OCI-LY7 (cell line): ENCODE results near the gene CBR3. TPM values are rescaled to one million over a fixed set of nuclear protein-coding genes. Genes with fewer than 3 reads are reported as not detected.

Source experiments
- BruUV-seq: library from RNA; stranded (reverse); fragments of 400-500 nt; replicated peaks from 2 replicates; lab custom pipeline; 2021; lab: Mats Ljungman, UMichigan
- CTCF ChIA-PET: fragments of 300-600 bp; sonication (Branson Sonifier 250); formaldehyde crosslinking; loops from one replicate; lab custom pipeline; 2022; ENCODE audit warnings: antibody characterized with exemption; ENCODE audit not compliant: unreplicated experiment; lab: Charles Lee
- POLR2A ChIA-PET: fragments of 300-600 bp; sonication (Branson Sonifier 250); formaldehyde crosslinking; loops from one replicate; lab custom pipeline; 2022; ENCODE audit warnings: antibody characterized with exemption; lab: Charles Lee
- DNase-seq: peaks from one replicate; pipeline ENCODE4 v3.0.0-alpha.2; 2015; ENCODE audit warnings: low spot score
- H2AFZ ChIP-seq: fragments of 200-600 bp; sonication (generic), shearing (Covaris generic); 2 replicates; pipeline ENCODE4 v1.6.1; 2014; ENCODE audit warnings: mild to moderate bottlenecking, antibody characterized with exemption, low read length, moderate library complexity
- H3K27ac ChIP-seq: fragments of 200-600 bp; sonication (generic); 2 replicates; pipeline ENCODE4 v1.5.1; 2014; ENCODE audit warnings: mixed run types, low read depth, mild to moderate bottlenecking, moderate library complexity, low read length, inconsistent platforms; ENCODE audit not compliant: poor library complexity, severe bottlenecking
- H3K36me3 ChIP-seq: fragments of 200-600 bp; sonication (generic); 2 replicates; pipeline ENCODE4 v1.6.1; 2014; ENCODE audit warnings: mild to moderate bottlenecking, antibody characterized with exemption, low read length, moderate library complexity, mixed read lengths; ENCODE audit not compliant: insufficient read depth
- H3K4me1 ChIP-seq: fragments of 200-600 bp; sonication (generic); 2 replicates; pipeline ENCODE4 v1.5.1; 2014; ENCODE audit warnings: mild to moderate bottlenecking, low read length; ENCODE audit not compliant: insufficient read depth, poor library complexity, severe bottlenecking
- H3K4me2 ChIP-seq: fragments of 200-600 bp; sonication (generic); 2 replicates; pipeline ENCODE4 v1.6.1; 2014; ENCODE audit warnings: mild to moderate bottlenecking, low read length
- H3K4me3 ChIP-seq: fragments of 200-600 bp; sonication (generic); 2 replicates; pipeline ENCODE4 v1.5.1; 2014; ENCODE audit warnings: mild to moderate bottlenecking, low read depth, low read length; ENCODE audit not compliant: poor library complexity, severe bottlenecking
- H3K79me2 ChIP-seq: fragments of 200-600 bp; sonication (generic); 2 replicates; pipeline ENCODE4 v1.6.1; 2016; ENCODE audit warnings: low read depth, mild to moderate bottlenecking, low read length, moderate library complexity, mixed read lengths; ENCODE audit not compliant: insufficient read depth
- H3K9me2 ChIP-seq: fragments of 200-600 bp; sonication (generic); 2 replicates; pipeline ENCODE4 v1.6.1; 2016; ENCODE audit warnings: mild to moderate bottlenecking, low read length, mixed read lengths; ENCODE audit not compliant: insufficient read depth
- H3K9me3 ChIP-seq: fragments of 200-600 bp; sonication (generic); 2 replicates; pipeline ENCODE4 v1.6.1; 2014; ENCODE audit warnings: mild to moderate bottlenecking, mixed run types, low read length, mixed read lengths
- H4K20me1 ChIP-seq: fragments of 200-600 bp; sonication (generic); 2 replicates; pipeline ENCODE4 v1.6.1; 2014; ENCODE audit warnings: mild to moderate bottlenecking, antibody characterized with exemption, low read length, moderate library complexity, mixed read lengths; ENCODE audit not compliant: insufficient read depth
- EZH2phosphoT487 ChIP-seq: fragments of 200-600 bp; sonication (generic); IDR thresholded peaks from 2 replicates; pipeline ENCODE4 v1.6.1; 2018; ENCODE audit warnings: low read depth, borderline replicate concordance, mild to moderate bottlenecking, mixed run types, antibody characterized with exemption, low read length, moderate library complexity, mixed read lengths
- intact Hi-C: fragments of 100-400 bp; cut with micrococcal nuclease; formaldehyde crosslinking; loops from one replicate; pipeline ENCODE4 v1.10.0; 2022; ENCODE audit not compliant: unreplicated experiment
- total RNA-seq, 2 experiments: library from RNA; depleted of rRNA in 1 of 2; stranded (reverse); fragments of >200 nt in 1 of 2; shearing (Covaris generic) in 1 of 2; gene quantifications; 2 replicates each; pipeline ENCODE4 v1.2.3, GENCODE V29; 2014 to 2022
- TF ChIP-seq, protein P1 (sequence below): fragments of 200-600 bp; sonication (generic); conservative IDR thresholded peaks from 2 replicates; pipeline ENCODE4 v1.5.1; 2014; ENCODE audit warnings: mild to moderate bottlenecking, antibody characterized with exemption, low read length, moderate library complexity, mixed read lengths

Gene CBR3
- total RNA-seq, 2 experiments from 2014 or later = not detected

DNA sequence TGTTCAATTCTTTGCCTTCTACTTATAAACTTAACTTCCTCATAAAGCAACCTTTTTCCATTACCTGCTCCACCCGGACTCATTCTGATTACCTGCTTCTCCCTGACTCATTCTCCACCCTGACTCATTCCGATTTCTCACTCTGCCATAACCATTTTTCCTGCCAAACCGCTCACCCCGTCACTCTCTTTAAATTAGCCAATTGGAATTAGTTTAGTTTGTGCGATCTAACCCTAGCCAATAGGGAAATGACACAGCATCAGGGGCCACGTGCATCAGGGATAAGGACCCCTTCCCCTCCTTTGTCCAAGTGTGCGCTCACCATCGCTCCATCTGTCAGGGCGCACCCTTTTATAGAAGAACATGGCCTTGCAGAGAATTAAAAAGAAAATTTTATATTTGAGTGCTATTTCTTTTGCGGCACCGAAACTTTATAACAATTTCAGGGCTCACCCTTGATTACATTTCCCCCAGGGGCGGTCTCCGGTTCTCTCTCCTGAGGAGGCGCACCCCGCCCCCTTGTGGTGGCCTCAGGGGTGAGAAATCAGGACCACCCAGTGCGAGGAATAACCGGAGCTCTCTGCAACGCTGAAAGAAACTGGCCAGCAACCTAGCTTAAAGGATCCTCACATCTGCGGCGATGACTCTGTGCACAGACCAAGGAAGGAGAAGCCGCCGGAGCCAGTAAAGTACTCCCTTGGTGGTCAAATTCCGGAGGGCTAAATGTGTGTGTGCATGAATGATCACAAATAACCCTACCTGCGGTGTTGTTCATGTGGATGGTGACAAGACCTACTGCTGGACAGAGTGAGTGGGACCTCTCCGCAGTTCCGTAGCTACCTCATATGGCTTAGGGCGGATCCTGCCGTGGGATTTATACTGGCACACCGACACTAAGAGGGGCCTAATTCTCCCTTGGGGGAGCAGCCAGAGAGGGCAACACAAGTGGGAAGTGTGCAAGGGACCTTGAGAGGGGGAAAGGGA lies 30.3 kb upstream of the CBR3 start:
- H2AFZ ChIP-seq = no peak overlapping the region
- no peak for DNase-seq
- H3K4me2 ChIP-seq = no peak overlapping the region
- BruUV-seq = no TSS peak
- no peaks in the 10 kb centered on the region for H4K20me1 ChIP-seq
- intact Hi-C loops = no loop called here
- POLR2A ChIA-PET = no interaction called here
- no peaks in the 10 kb centered on the region for H3K4me1 ChIP-seq
- H3K4me3 ChIP-seq = no peak overlapping the region
- no peaks in the 10 kb centered on the region for H3K9me2 ChIP-seq
- TF ChIP-seq, protein P1, sequence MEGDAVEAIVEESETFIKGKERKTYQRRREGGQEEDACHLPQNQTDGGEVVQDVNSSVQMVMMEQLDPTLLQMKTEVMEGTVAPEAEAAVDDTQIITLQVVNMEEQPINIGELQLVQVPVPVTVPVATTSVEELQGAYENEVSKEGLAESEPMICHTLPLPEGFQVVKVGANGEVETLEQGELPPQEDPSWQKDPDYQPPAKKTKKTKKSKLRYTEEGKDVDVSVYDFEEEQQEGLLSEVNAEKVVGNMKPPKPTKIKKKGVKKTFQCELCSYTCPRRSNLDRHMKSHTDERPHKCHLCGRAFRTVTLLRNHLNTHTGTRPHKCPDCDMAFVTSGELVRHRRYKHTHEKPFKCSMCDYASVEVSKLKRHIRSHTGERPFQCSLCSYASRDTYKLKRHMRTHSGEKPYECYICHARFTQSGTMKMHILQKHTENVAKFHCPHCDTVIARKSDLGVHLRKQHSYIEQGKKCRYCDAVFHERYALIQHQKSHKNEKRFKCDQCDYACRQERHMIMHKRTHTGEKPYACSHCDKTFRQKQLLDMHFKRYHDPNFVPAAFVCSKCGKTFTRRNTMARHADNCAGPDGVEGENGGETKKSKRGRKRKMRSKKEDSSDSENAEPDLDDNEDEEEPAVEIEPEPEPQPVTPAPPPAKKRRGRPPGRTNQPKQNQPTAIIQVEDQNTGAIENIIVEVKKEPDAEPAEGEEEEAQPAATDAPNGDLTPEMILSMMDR = peak; percentile 64
- no peak for TF ChIP-seq EZH2phosphoT487
- H3K79me2 ChIP-seq = no peaks in the 10 kb centered on the region
- CTCF ChIA-PET = no interaction called here
- no peak overlapping the region for H3K27ac ChIP-seq
- no peaks in the 10 kb centered on the region for H3K36me3 ChIP-seq
- peaks cover 5% of the 10 kb centered on the region; the same call in 1 of the 2 replicates for H3K9me3 ChIP-seq

DNA sequence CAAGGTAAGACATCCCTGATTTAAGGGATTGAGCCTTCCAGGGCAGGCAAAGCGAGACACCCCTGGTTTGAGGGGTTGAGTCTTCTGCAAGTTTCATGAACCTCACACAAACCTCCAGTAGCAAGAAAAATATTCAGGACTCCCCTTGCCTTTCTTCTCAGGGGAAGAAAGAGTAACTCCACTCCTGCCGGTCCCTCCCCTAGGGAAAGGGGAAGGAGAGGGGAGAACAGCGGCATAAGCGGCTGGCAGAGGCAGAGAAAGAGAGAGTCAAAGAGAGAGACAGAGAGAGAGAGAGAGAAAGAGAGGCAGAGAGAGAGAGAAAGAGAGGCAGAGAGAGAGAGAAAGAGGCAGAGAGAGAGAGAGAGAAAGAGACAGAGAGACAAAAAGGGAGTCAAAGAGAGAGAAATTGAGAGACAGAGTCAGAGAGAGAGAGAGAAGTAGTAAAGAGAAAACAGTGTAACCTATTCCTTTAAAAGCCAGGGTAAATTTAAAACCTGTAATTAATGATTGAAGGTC lies 29.5 kb upstream of the CBR3 start:
- BruUV-seq = no TSS peak
- no peaks in the 10 kb centered on the region for H3K4me1 ChIP-seq
- no peak overlapping the region for H3K27ac ChIP-seq
- H2AFZ ChIP-seq = no peak overlapping the region
- H3K4me2 ChIP-seq = no peak overlapping the region
- H3K36me3 ChIP-seq = no peaks in the 10 kb centered on the region
- TF ChIP-seq, protein P1 = no peak
- TF ChIP-seq EZH2phosphoT487 = no peak
- intact Hi-C loops = no loop called here
- H3K79me2 ChIP-seq = no peaks in the 10 kb centered on the region
- H3K4me3 ChIP-seq = no peak overlapping the region
- H3K9me3 ChIP-seq = peaks cover 5% of the 10 kb centered on the region; the same call in 1 of the 2 replicates
- DNase-seq = no peak
- H4K20me1 ChIP-seq = no peaks in the 10 kb centered on the region
- POLR2A ChIA-PET = interaction anchor here (0.9 kb wide), 1 partner anchor 9 kb away, joined by 3 read pairs; no protein-coding TSS in a partner anchor
- H3K9me2 ChIP-seq = no peaks in the 10 kb centered on the region
- CTCF ChIA-PET = no interaction called here
